Measurements from ENCODE around the gene RAB31.
"Not testable (repeated sequence)": the region's sequence is repeated elsewhere in the genome, so short reads cannot be mapped to it uniquely, and the experiment has no call there.

Gene RAB31

DNA sequence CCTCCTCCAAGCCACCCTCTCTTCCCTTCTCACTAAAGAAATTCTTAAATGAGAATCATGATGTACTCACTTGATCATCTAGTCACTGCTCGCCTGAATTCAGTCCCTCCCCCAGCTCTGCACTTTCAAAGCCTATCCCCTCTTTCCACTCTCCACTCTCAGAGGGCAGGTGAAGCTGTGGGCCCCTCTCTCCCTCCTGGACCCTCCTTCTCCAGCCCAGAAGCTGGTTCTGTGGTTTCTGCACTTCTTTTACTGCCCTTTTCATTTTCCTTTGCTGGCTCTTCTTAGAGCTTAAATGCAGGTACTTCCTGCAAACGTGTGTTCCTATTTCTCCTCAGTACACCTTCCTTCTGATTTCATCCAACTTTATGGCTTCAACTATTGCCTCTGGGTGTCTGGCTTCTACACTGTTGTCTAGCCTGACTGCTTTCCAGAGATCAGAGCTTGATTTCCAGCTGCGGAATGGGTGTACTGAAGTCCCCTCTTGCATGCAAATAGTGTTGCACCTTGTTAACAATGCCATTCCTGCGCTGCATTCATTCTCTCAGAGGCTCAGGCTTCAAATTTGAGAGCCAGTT is 162.4 kb downstream of the RAB31 start:
- no peak for FAIRE-seq

DNA sequence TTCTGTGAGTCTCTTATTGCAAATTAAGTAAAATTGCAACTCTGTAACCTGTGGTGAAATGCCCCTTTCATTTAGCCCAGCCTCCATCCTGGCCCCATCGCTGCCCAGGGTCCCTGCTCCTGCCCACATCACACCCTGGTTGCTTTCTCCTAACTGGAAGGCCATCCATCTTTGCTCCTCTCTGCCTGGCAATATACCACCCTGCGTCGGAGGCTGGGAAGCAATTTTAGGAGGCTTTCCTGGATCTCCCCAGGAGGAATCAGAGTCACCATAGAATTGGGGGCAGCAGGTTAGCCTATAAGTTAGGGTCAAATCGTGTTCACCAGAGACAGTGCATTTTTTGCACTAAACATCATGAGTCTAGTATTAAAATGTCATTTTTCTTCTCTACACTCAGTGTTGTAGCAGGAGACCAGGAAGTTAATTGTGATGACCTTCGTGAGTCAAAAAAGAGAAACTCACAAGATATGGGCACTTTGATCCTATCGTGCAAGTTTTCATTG is 163.2 kb downstream of the RAB31 start:
- no peak for FAIRE-seq

DNA sequence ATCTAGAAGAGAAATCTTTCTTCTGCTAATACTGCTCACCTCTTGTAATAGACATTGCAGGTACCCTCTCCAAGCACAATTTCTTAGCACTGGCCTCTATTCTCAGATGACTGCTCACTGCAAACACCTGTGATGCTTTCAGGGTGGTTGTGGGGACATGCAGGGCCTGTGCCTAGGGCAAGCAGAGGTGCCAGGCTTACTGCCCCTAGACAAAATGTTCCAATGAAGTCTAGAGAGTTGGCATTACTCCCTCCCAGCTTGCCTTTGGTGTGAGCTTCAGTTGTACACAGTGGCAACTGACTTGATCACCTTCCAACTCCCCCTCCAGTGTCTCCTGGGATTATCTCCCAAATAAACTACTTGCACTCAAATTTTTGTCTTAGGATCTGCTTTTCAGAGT is 164.7 kb downstream of the RAB31 start:
- no peak for FAIRE-seq

DNA sequence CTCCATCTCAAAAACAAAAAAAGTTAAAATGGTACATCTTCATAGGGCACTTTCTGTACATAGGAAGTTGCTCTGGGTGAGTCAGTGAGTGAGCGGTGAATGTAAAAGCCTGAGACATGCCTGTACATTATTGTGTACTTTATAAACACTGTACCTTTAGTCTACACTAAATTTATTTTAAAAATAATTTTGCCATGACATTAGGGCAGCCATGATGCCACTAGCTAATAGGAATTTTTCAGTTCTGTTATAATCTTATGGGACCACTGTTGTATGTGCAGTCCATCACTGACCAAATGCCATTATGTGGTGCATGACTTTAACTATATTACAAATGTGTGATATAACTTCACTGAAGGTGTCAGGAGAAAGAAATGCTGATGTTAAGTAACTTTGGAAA is 166.6 kb downstream of the RAB31 start:
- no peak for FAIRE-seq

DNA sequence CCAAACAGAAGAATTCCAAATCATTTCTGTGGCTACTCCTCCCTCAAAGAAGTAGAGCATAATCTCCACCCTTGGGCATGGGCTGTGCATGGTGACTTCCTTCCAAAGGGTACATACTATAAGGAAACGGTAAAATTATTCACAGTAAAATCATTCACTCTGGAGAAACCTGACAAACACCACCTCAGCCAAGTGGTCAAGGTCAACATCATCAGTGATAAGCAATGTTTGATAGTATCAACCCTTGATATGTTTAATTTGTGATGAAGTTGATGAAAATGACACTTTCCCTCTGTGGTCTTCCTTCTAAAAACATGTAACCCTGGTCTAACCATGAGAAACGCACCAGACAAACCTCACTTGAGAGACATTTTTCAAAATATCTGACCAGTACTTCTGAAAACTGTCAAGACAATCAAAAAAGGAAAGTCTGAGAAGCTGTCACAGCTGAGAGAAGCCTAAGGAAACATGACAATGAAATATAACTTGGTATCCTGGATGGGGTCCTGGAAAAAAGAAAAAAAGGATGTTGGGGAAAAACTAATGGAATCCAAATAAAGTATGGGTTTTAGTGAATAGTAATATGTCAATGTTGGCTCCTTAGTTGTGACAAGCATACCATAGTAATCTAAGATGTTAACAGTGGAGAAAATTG is 168.2 kb downstream of the RAB31 start:
- no peak for FAIRE-seq

DNA sequence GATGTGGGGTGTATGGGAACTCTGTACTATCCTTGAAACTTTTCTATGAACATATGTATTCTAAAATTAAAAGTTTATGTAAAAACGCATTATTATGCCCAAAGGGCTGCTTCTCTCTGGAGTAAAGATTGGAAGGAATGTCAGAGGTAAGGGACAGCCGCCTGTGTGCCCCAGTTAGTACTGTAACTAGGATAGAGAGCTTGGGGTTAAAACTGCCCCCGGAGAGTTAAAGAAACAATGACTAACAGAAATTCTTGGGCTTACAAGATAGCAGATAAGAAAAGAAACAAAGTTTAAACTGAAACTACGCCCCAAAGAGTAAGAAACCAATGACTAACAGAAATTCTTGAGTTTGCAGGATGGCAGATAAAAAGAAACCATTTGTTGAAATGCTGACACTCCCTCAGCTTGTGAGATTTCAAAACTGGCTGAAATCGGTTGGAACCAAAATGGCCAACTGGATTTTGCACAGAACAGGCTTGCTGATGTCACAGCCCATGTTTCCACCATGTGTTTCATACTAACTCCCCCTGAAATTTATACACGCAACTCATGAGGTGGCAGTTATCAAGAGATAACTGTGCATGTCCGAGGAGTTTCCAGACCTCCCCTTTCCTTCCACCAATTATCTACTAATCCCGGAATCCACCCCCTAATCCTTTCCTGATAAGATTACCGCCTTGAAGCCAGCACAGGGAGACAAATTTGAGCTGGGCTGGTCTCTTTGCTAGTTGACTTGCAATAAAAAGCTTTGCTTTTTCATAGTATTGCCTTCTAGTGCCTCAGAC is 169.0 kb downstream of the RAB31 start:
- FAIRE-seq, result no peak

DNA sequence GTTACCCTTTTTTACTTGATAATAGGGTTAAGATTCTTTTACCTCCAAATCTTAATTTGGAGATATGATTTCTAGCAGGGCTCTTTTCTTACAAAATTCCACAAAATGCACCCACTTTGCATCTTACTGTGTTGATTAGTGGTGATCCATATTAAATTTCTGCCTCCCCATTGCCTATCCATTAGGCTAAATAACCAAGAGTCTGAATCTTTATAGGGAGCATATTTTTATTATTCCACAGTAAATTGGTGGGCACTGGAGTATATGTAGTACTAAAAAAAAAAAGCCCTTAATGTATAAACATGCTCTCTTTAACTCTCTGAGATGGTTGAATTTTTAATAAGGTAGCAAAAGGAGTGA is 169.5 kb downstream of the RAB31 start:
- FAIRE-seq, result no peak

DNA sequence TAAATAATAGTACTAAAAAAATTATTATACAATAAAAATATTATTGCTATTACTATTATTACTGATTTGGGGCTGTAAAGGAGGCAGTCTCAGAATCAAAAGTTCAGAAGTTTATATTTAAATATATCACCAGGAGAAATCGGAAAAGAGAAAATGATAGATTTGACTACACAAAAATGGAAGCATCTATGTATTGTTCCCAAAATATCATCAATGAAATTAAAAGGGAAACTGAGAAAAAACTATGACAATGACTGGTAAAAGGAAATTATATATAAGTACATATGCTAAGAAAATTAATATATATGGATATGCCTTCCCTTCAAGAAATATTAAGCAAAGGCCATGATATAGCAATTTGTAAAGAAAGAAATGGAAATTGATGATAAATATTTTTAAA is 170.0 kb downstream of the RAB31 start:
- FAIRE-seq, result no peak

DNA sequence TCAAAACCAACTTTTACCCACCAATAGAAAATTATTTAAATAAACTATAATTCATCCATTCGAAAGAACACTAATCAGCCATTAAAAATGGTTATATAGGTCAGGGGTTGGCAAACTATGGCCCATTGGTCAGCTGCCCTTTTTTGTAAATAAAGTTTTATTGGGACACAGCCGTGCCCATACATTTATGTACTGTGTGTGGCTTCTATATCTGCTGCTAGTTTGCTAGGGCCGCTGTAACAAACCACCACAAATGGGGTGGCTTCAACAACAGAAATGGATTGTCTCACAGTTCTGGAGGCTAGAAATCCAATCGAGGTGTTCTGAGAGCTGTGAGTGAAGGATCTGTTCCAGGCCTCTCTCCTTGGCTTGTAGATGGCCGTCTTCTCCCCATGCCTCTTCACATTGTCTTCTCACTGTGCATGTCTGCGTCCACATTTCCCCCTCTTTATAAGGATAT is 170.7 kb downstream of the RAB31 start:
- no peak for FAIRE-seq

DNA sequence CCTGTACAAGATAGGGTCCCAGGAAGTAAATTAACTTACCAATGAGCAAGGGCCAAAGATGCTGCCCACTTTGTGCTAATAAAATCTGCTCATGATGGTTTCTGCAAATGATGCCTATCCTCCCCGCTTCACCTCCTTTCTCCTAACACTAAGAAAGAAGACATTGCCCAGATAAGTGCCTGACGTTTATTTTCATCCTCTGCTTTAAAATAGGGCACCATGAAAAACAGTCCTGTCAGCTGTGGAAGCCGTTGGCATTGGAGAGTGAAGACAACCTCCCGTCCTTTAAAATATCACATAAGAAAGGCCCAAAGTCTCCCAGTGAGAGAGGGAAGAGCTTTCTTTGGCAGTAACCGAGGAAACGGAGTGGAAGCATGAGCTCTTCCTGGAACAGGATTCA is 176.0 kb downstream of the RAB31 start:
- FAIRE-seq, result no peak

DNA sequence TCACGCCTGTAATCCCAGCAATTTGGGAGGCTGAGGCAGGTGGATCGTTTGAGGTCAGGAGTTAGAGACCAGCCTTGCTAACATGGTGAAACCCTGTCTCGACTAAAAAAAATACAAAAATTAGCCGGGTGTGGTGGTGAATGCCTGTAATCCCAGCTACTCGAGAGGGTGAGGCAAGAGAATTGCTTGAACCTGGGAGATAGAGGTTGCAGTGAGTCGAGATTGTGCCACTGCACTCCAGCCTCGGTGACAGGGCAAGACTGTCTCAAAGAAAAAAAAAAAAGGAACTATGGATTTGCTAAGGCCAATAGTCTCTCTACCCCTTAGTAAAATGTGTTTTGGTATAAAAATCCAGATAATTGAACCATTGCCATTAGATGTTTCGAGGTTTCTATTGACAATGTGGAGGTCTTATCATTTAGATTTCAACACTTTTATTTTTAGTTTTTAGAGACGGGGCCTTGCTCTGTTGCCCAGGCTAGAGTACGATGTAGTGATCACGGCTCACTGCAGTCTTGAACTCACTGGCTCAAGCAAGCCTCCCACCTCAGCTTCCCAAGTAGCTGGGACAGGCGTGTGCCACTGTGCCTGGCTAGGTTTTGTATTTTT is 176.5 kb downstream of the RAB31 start:
- FAIRE-seq, result no peak

DNA sequence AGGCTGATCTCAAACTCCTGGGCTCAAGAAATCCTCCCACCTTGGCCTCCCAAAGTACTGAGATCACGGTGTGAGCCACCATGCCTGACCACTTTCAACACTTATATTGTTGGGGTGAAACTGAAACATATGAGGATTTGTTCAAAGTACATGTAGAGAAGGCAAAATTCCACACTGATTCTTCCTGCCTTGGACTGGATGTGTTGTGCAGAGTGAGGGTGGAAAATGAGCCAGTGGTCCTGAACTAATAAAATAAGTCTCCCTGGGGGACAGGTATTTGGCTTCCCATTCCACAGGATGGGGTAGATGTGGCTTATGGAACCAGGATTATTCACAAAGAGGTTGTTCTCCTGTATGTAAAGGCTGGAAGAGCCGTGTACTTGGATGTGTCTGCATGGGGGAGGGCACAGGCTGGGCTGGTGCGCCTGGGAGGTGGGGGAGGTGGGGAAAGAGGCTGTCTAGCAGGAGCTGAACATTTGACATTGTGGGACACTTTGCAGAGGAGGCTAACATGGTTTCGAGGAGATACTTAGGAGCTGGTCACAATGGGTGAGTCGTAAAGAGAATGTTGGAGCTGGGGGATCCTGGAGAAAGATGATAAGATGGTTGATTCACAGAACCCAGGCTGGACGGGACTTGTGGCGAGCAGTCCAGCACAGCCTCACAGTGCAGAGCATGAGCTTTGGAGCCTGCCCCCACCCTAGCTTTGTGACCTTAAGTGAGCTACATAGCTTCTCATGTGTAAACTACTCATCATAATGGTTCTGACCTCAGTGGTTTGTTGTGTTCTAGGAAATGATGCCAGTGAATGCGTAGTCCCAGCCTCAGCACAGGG is 177.3 kb downstream of the RAB31 start, which contains the start of gene TXNDC2:
Gene TXNDC2 (plus strand): TSS at position 804 of the 835 bp plus-strand sequence. CDS start 708 bp downstream, outside the sequence.
- FAIRE-seq, result no peak

DNA sequence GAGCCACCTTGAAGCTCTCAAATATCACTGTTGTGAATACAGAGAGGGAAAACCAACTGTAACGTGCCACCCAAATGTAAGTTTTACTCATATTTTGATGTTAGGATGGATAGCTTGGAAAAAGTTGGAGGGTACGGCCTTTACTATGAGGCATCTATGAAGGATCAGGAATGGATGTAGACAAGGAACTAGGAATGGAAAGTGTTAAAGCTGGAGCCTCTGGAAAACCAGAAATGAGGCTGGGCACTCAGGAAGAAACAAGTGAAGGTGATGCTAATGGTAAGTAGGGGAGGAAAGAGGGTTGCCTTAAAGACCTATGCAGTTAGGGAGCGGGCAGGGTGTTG is 177.9 kb downstream of the RAB31 start:
- no peak for FAIRE-seq

DNA sequence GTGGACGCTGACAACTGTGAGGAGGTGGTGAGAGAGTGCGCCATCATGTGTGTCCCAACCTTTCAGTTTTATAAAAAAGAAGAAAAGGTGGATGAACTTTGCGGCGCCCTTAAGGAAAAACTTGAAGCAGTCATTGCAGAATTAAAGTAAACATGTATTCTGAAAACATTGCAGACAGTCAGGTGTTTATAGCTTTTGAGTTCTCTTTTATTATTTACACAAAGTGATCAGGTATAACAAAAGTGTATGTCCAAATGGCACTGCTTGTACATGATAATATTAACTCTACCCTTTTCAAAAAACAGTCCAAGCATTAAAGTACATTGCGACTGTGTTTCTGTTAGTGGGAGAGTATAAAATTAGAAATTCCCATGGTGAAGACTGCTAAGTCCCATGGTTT is 179.9 kb downstream of the RAB31 start:
- FAIRE-seq, result no peak

DNA sequence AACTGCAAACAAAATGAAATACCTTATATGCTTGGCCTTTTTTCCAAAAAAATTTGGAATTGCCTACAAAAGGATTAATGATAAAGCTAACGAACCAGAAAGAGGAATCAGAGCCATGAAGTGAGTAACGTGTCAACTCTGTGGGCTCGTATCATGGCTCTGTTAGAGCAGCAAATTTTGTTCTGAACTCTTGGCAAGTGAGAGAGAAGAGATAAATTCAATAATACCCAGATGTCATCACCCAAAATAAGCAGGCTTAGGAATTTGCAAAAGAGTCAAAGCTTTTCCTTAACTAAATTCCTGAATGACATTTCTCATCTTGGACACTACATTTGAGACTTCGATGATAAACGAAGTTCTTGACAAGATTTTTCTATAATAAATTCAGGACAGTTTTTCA is 182.1 kb downstream of the RAB31 start:
- no peak for FAIRE-seq

DNA sequence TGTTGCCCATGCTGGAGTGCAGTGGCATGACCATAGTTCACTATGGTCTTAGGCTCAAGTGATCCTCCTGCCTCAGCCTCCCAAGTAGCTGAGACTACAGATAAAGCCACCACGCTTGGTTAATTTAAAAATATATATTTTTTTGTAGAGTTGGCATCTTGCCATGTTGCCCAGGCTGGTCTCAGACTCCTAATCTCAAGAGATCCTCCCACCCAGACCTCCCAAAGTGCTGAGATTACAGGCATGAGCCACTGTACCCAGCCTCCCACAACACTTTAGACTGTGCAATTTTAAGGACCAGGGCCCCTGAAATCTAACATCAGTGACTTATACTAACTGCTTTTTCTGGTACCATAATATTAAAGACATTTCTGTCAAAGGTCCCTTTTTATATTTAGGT is 182.9 kb downstream of the RAB31 start:
- no peak for FAIRE-seq

DNA sequence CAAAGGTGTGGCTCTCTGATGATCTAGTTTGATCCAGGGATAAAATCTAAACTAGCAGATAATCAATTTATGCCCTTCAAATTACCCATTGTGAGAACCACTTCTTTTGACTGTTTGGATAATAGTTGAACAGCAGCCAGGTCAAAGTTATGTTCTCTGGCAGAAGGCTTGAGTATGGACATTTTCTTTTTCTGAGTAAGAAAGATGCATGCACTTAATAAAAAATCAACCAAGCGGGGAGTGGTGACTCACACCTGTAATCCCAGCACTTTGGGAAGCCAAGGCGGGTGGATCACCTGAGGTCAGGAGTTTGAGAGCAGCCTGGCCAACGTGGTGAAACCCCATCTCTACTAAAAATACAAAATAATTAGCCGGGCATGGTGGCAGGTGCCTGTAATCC is 183.4 kb downstream of the RAB31 start:
- FAIRE-seq, result not testable (repeated sequence)

DNA sequence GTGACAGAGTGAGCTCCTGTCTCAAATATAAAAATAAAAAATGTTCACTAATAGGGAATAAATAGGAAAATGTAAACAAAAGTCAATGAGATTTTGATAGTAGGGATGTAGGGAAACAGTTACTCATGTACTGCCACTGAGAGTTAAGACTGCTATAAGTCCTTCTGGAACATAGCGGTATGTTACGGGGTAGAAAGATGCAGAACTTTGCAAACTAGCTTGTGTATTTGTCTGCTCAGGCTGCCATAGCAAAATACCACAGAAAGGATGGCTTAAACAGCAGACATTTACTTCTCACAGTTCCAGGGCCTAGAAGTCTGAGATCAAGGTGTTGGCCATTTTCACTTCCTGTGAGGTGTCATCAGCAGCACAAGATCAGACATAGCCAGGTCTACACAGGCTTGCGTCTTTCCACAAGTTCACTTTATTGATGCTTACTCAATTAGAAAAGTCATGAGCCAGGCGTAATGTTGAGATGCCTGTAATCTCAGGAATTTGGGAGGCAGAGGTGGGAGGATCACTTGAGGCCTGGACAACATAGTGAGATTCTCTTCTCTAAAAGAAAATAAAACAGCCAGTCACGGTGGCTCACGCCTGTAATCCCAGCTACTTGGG is 186.5 kb downstream of the RAB31 start:
- FAIRE-seq, result no peak

DNA sequence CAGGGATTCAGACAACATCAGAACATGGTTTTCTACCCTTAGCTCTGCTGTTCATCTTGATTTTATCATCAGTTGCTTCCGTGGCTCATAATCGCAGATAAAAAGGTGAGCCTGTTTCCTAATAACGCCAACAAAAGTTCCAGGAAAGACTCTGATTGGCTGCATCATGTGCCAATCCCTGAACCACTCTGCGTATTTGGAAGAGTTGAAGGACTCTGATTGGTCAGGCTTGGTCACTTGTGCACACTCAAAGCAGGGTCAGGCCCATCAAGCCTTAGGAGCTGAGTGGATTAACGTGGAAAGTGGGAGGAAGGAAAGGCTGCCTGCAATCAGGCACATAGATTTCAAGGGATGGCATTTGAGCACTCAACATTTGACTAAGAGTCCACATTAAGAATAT is 189.0 kb downstream of the RAB31 start:
- FAIRE-seq, result no peak

DNA sequence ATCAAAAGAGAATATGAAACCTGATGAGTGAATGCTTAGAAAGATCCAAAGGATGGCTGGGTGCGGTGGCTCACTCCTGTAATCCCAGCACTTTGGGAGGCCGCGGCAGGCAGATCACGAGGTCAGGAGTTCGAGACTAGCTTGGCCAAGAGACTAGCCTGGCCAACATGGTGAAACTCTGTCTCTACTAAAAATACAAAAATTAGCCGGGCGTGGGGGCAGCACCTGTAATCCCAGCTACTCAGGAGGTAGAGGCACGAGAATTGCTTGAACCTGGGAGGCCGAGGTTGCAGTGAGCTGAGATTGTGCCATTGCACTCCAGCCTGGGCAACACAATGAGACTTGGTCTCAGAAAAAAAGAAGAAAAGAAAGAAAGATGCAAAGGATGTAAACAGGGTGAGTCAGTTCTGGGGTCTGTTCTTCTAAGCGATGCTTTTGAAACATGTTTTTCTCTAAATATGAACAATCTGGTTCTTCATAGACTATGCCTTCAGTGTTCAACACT is 189.7 kb downstream of the RAB31 start:
- FAIRE-seq, result not testable (repeated sequence)

DNA sequence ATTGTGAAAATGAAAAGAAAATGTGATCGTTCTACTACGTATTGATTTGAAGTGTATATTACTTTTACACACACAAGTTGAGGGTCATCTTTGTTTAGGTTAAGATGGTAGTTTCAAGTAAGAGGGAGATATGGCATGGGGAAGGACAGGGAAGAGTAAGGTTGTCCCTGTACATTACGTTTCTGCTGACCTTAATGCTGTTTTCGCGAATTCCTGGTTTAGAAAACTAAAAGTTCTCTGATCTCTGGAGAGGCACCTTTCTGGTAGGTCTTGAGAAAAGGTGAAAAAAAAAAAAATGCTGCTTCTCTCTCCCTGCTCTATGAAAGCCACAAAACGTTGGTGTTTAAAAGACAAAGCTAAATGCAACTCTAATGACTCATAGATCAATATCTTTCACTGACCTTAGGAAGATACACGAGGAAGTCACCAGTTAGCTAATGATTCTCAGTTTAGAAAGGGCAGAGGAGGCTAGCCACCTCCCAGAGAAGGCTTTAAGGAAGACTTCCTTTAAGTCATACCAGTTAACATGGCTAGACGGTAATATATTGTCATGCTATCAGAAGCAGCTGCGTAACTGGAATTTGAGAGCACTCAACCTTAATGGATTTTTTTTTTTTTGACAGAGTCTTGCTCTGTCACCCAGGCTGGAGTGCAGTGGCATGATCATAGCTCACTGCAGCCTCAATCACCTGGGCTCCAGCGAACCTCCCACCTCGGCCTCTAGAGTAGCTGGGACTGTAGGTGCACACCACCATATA is 190.9 kb downstream of the RAB31 start:
- FAIRE-seq, result no peak
